ENCODE data around the gene ANKRD9. TPM values are rescaled to one million over a fixed set of nuclear protein-coding genes. Genes with fewer than 3 reads are reported as not detected.

ANKRD9 gene
- total RNA-seq, 3 donors from 2014 or later, result 75.6 to 100 (median 84.7) TPM

DNA sequence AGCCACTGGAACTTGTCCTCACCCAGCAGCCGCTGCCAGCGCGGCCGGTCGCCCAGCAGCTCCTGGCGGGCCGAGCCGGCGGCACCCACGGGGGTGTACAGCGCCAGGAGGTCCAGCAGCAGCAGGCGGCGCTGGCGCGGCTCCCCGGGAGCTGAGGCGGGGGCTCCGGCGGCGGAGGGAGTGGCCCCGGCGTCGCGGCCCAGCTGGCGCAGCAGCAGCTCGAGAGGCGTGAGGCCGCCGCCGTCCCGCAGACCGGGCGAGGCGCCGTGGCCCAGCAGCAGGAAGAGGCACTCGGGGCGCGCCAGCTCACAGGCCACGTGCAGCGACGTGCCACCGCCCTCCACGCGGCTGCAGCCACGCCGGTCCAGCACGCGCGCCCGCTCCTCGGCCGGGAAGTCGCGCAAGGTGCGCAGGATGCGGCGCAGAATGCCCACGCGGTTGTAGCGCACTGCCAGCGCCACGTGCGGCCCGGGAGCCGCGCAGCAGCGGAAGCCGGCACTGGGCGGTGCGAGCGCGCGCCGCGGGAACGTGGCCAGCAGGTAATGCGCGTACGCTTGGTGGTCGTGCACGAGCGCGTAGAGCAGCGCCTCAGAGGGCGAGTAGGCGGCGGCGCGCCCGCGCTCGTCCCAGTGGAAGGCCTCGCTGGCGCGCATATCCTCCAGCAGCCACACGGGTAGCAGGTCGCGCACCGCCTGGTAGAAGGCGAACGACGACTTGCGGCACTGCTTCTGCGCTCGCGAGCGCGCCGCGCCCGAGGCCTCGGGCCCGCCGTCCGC lies 2.3 kb downstream of the ANKRD9 start:
- H3K9me3 ChIP-seq, result no peaks in the 10 kb centered on the region
- ATAC-seq (no peak), DNase-seq (peak in 2 of 3 donors; percentile 52 to 62)
- no peaks in the 10 kb centered on the region for H3K36me3 ChIP-seq (ENCODE audit: low read depth)
- TF ChIP-seq CTCF (IDR thresholded peaks at IDR 0.05), result no peak
- no peak overlapping the region for H3K4me3 ChIP-seq
- peaks cover 22% of the 10 kb centered on the region for H3K4me1 ChIP-seq (ENCODE audit: low read depth)
- intact Hi-C loops (cut with DNase I, micrococcal nuclease), result no loop called here

- DNase-seq (no peak), ATAC-seq (no peak)
- Histone ChIP-seq H3K4me3 (no peak overlapping the region), H3K36me3 (ENCODE audit: low read depth) (no peaks in the 10 kb centered on the region), H3K4me1 (ENCODE audit: low read depth) (peaks cover 16% of the 10 kb centered on the region), H3K9me3 (no peaks in the 10 kb centered on the region)
- no peak for TF ChIP-seq CTCF (IDR thresholded peaks at IDR 0.05)
- intact Hi-C loops (cut with DNase I, micrococcal nuclease), result no loop called here
Measured at GRCh38 chr14:102506626-102506925, 3.0 kb downstream of the ANKRD9 start.

DNA sequence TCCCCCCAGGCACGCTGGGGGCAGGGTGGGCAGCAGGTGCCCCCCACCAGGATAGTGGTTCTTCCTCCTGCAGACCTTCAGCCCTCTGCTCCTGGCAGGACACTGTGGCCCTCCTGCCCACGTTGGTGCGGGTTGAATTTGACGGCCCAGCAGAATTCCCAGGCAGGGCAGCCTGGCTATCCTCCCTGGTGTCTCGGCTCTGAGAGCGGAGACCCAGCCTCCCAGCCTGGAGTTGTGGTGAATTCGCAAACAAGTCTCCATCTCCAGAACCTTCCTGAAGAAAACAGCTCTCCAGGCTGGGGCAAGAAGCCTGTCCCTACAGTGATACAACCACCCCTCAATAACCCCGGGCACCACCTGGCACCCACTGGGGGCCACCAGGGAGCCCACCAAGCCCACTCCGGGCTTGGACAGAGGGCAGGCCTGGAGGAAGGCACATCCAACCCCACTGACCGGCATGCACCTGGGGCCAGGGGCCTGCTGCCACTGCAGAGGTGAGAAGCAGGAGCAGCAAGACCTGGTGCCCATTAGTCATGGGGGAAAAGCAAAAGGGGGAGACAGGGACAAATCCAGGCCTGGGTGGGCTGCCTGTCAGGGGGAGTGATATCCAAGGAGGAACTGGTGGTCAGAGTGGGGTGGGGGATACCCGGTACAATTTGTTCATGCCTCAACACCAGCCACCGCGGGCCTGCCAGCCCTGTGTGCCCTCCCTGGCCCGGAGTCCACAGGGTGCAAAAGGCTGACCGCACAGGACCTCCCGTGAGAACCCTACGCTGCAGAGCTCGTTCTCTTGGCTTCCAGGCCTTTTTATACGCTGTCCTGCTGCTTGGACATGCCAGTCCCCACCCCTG lies 3.6 kb downstream of the ANKRD9 start:
- no peak for DNase-seq
- no peak overlapping the region for H3K4me3 ChIP-seq
- intact Hi-C loops (cut with DNase I, micrococcal nuclease), result no loop called here
- H3K4me1 ChIP-seq (ENCODE audit: low read depth), result peaks cover 10% of the 10 kb centered on the region
- H3K9me3 ChIP-seq, result no peaks in the 10 kb centered on the region
- no peak for ATAC-seq
- no peaks in the 10 kb centered on the region for H3K36me3 ChIP-seq (ENCODE audit: low read depth)
- TF ChIP-seq CTCF (IDR thresholded peaks at IDR 0.05), result no peak

GRCh38 chr14:102505000-102505619 lies 4.5 kb downstream of the ANKRD9 start:
- no peaks in the 10 kb centered on the region for H3K36me3 ChIP-seq (ENCODE audit: low read depth)
- H3K9me3 ChIP-seq, result no peaks in the 10 kb centered on the region
- DNase-seq (no peak), ATAC-seq (no peak)
- no peak overlapping the region for H3K4me3 ChIP-seq
- intact Hi-C loops (cut with DNase I, micrococcal nuclease), result no loop called here
- no peak for TF ChIP-seq CTCF (IDR thresholded peaks at IDR 0.05)
- H3K4me1 ChIP-seq (ENCODE audit: low read depth), result peaks cover 7% of the 10 kb centered on the region

- no peaks in the 10 kb centered on the region for H3K9me3 ChIP-seq
- ATAC-seq (no peak), DNase-seq (no peak)
- H3K4me3 ChIP-seq, result no peak overlapping the region
- no peak for TF ChIP-seq CTCF (IDR thresholded peaks at IDR 0.05)
- intact Hi-C loops (cut with DNase I, micrococcal nuclease), result no loop called here
- peaks cover 7% of the 10 kb centered on the region for H3K4me1 ChIP-seq (ENCODE audit: low read depth)
- no peaks in the 10 kb centered on the region for H3K36me3 ChIP-seq (ENCODE audit: low read depth)
Measured at GRCh38 chr14:102504328-102504999, 5.1 kb downstream of the ANKRD9 start.
